ACHN (cell line): ENCODE results near the gene CLEC18A.
"Not testable (repeated sequence)": the region's sequence is repeated elsewhere in the genome, so short reads cannot be mapped to it uniquely, and the experiment has no call there.

Experiments
- DNase-seq: peaks from one replicate; pipeline ENCODE4 v3.0.0-alpha.2; 2015
- in situ Hi-C: cut with HindIII; loops from 2 replicates; pipeline ENCODE4 v1.10.0; 2017; ENCODE audit warnings: low sequenced_read_pairs, low pct_ligation_motif_present, low pct_unique_long_range_greater_than_20kb

Gene CLEC18A

GRCh38 chr16:69997956-69998355 is 46.8 kb downstream of the CLEC18A start:
- in situ Hi-C loops, result not testable (repeated sequence)
- DNase-seq, result peak; percentile 53

DNA sequence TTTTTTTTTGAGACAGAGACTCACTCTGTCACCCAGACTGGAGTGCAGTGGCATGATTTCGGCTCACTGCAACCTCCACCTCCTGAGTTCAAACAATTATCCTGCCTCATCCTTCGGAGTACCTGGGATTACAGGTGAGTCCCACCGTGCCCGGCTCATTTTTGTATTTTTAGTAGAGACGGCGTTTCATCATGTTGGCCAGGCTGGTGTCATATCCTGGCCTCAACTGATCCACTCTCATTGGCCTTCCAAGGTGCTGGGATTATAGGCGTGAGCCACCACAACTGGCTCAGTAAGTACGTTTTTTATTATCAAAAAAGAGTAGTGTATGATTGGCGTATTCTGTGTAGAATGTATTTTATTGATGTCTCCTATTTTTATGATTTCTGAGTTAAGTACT is 48.7 kb downstream of the CLEC18A start:
- DNase-seq, in situ Hi-C loops: not testable (repeated sequence)

DNA sequence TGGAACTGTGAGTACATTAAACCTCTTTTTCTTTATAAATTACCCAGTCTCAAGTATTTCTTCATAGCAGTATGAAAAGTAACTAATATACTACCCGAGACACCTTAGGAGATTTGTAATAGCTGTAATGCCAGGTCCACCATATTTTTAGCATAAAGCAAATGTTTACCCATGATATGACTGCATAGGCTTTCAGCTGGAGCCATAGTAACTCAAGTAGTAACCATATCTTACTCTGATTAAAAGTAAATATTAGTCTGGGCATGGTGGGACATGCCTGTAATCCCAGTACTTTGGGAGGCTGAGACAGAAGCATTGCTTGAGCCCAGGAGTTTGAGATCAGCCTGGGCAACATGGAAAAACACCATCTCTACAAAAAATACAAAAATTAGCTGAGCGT is 52.4 kb downstream of the CLEC18A start:
- in situ Hi-C loops, DNase-seq: not testable (repeated sequence)

- DNase-seq, in situ Hi-C loops: not testable (repeated sequence)
Observed at GRCh38 chr16:70008604-70009003, 57.5 kb downstream of the CLEC18A start.

GRCh38 chr16:70010615-70011014 is 59.5 kb downstream of the CLEC18A start:
- DNase-seq, in situ Hi-C loops: not testable (repeated sequence)

- DNase-seq, in situ Hi-C loops: not testable (repeated sequence)
Observed at GRCh38 chr16:70011120-70011519, 60.0 kb downstream of the CLEC18A start.

DNA sequence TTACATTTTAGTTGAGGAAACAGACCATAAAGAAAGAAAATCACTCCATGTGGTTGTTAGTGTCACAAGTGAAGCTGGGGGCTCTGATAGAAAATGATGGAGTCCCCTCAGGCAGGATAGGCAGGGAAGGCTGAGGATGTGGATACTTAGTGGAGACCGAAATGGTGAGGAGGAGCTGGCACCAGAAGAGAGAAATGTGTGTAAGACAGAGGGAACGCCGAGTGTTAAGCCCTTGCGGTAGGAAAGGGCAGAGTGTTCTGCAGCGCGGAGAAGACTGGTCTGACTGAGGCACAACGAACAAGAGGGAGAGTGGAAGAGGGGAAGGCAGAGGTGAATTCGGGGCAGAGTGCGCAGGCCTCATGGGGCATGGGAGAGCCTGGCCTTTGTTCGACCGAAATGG is 61.2 kb downstream of the CLEC18A start:
- in situ Hi-C loops, DNase-seq: not testable (repeated sequence)

DNA sequence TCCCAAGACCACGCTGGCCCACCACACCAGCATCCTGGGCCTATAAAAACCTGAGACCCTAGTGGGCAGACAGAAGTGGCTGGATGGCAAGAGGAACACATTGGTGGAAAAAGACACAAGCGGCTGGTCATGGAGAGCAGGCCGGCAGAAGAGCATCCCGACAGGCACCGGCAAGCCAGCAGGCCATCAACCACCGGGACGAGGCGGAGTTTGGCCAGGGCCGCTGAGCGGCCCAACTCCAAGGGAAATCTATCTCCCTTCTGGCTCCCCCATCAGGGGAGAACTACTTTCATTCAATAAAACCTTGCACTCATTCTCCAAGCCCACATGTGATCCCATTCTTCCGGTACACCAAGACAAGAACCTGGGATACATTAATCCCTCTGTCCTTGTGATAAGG is 61.8 kb downstream of the CLEC18A start:
- DNase-seq, in situ Hi-C loops: not testable (repeated sequence)
